Measurements from ENCODE around the gene SCARB1.

The SCARB1 gene

DNA sequence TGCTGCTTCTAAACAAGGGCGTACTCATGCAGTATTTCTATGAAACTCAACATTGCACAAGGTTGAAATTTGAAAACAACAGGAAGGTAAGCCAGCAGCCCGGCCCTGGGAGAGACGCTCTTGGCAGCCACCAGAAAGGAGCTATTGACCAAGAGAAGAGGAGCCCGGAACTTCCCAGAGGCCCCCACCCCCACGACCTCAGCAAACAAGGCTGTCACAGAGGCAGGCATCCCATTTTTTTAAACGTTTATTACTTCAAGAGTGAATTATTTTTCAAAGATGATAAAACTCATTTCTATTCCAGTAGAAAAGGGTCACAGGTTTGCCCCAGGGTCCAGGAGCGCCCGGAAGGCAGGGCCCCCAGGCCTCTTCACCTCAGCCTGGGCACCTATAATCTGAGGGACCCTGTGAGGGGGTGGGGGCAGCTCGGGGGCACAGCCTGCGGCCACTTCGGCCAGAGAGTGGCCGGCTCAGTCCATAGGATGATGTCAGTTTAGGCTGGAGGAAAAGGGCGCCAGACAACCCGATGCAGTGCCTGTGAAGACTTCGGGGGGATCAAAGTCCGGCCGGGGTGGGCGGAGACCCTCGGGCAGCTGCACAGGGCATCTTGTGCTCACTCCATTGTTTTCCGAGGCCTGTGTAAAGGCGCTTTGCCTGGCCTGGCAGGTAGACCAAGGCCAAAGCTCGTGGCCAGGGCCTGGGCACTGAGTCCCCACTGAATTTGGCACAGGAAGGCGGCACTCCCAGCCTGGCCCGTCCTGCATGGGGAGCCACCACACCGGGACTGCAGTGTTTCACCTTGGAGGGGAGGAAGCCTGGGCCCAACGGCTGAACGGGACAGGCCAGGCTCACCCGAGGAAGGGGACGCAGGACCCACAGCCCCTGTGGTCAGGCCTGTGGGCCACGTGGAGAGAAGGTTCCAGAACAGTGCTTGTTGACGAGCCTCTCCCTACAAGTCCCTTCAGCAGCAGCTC is 86.0 kb downstream of the SCARB1 start:
- Histone ChIP-seq H3K27me3 (ENCODE audit: insufficient read depth, poor library complexity, severe bottlenecking) (no peaks in the 10 kb centered on the region), H3K27ac (replicated peaks) (no peak overlapping the region), H3K4me3 (replicated peaks; ENCODE audit: insufficient read depth, low read length) (no peak overlapping the region)
- TF ChIP-seq, protein P1, sequence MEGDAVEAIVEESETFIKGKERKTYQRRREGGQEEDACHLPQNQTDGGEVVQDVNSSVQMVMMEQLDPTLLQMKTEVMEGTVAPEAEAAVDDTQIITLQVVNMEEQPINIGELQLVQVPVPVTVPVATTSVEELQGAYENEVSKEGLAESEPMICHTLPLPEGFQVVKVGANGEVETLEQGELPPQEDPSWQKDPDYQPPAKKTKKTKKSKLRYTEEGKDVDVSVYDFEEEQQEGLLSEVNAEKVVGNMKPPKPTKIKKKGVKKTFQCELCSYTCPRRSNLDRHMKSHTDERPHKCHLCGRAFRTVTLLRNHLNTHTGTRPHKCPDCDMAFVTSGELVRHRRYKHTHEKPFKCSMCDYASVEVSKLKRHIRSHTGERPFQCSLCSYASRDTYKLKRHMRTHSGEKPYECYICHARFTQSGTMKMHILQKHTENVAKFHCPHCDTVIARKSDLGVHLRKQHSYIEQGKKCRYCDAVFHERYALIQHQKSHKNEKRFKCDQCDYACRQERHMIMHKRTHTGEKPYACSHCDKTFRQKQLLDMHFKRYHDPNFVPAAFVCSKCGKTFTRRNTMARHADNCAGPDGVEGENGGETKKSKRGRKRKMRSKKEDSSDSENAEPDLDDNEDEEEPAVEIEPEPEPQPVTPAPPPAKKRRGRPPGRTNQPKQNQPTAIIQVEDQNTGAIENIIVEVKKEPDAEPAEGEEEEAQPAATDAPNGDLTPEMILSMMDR (IDR thresholded peaks at IDR 0.05; ENCODE audit: insufficient read depth, low read length) = no peak
- no peak for DNase-seq (ENCODE audit: low read depth in 1 of 2, low spot score in 1 of 2)

GRCh38 chr12:124776125-124776513 is 87.5 kb downstream of the SCARB1 start:
- no peak for TF ChIP-seq GABPA (IDR thresholded peaks at IDR 0.05; ENCODE audit: low read depth)
- TF ChIP-seq, protein P2, sequence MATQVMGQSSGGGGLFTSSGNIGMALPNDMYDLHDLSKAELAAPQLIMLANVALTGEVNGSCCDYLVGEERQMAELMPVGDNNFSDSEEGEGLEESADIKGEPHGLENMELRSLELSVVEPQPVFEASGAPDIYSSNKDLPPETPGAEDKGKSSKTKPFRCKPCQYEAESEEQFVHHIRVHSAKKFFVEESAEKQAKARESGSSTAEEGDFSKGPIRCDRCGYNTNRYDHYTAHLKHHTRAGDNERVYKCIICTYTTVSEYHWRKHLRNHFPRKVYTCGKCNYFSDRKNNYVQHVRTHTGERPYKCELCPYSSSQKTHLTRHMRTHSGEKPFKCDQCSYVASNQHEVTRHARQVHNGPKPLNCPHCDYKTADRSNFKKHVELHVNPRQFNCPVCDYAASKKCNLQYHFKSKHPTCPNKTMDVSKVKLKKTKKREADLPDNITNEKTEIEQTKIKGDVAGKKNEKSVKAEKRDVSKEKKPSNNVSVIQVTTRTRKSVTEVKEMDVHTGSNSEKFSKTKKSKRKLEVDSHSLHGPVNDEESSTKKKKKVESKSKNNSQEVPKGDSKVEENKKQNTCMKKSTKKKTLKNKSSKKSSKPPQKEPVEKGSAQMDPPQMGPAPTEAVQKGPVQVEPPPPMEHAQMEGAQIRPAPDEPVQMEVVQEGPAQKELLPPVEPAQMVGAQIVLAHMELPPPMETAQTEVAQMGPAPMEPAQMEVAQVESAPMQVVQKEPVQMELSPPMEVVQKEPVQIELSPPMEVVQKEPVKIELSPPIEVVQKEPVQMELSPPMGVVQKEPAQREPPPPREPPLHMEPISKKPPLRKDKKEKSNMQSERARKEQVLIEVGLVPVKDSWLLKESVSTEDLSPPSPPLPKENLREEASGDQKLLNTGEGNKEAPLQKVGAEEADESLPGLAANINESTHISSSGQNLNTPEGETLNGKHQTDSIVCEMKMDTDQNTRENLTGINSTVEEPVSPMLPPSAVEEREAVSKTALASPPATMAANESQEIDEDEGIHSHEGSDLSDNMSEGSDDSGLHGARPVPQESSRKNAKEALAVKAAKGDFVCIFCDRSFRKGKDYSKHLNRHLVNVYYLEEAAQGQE (IDR thresholded peaks at IDR 0.05; ENCODE audit: insufficient replicate concordance, low read depth) = no peak
- no peak for TF ChIP-seq SPI1 (IDR thresholded peaks at IDR 0.05; ENCODE audit: borderline replicate concordance, low read depth)
- Histone ChIP-seq H3K27ac (replicated peaks) (no peak overlapping the region), H3K4me3 (replicated peaks; ENCODE audit: insufficient read depth, low read length) (no peak overlapping the region), H3K27me3 (ENCODE audit: insufficient read depth, poor library complexity, severe bottlenecking) (no peaks in the 10 kb centered on the region)
- DNase-seq (ENCODE audit: low read depth in 1 of 2, low spot score in 1 of 2) = no peak

GRCh38 chr12:124774462-124775167 is 89.0 kb downstream of the SCARB1 start:
- peak overlapping the region; percentile 7 for H3K4me3 ChIP-seq (replicated peaks; ENCODE audit: insufficient read depth, low read length)

More at GRCh38 chr12:124774462-124775167, 89.0 kb downstream of the SCARB1 start:
- DNase-seq (ENCODE audit: low read depth in 1 of 2, low spot score in 1 of 2) = peak; percentile 20 to 48
- Histone ChIP-seq H3K27me3 (ENCODE audit: insufficient read depth, poor library complexity, severe bottlenecking) (no peaks in the 10 kb centered on the region), H3K27ac (replicated peaks) (peak overlapping the region; percentile 2; the same call in 1 of the 2 replicates)
- TF ChIP-seq, protein P2 (IDR thresholded peaks at IDR 0.05; ENCODE audit: insufficient replicate concordance, low read depth) = no peak
- TF ChIP-seq, protein P1 (IDR thresholded peaks at IDR 0.05; ENCODE audit: insufficient read depth, low read length) = no peak
- TF ChIP-seq GABPA (IDR thresholded peaks at IDR 0.05; ENCODE audit: low read depth) = no peak
- no peak; the same call in 1 of the 2 replicates for TF ChIP-seq POLR2AphosphoS5 (IDR thresholded peaks at IDR 0.05; ENCODE audit: low read depth)

Measured in HL-60 (cell line).